GM12872 (cell line): ENCODE measurements around the gene GMEB2.

Source experiments
- CTCF ChIP-seq: IDR thresholded peaks from 3 replicates; pipeline ENCODE4 v1.5.1; 2011; ENCODE audit warnings: low read depth, mild to moderate bottlenecking, low read length, moderate library complexity; ENCODE audit not compliant: insufficient read depth

The GMEB2 gene

GRCh38 chr20:63627129-63627750 lies 339 bp upstream of the GMEB2 start:
- no peak for TF ChIP-seq CTCF

GRCh38 chr20:63625771-63626423 lies 1.0 kb downstream of the GMEB2 start:
- TF ChIP-seq CTCF, result no peak

- TF ChIP-seq CTCF, result no peak
These were observed 2.4 kb downstream of the GMEB2 start for GRCh38 chr20:63624486-63624885.

- no peak for TF ChIP-seq CTCF
These were observed 4.2 kb downstream of the GMEB2 start for GRCh38 chr20:63622732-63623131.

GRCh38 chr20:63622096-63622495 lies 4.8 kb downstream of the GMEB2 start:
- TF ChIP-seq CTCF, result no peak

- TF ChIP-seq CTCF, result no peak
These were observed 5.9 kb downstream of the GMEB2 start for GRCh38 chr20:63620991-63621390.

- no peak for TF ChIP-seq CTCF
These were observed 7.4 kb downstream of the GMEB2 start for GRCh38 chr20:63619505-63619904.
